Measurements from ENCODE around the gene KLHDC9. TPM values are rescaled to one million over a fixed set of nuclear protein-coding genes. Genes with fewer than 3 reads are reported as not detected.

Gene KLHDC9
- total and polyA plus RNA-seq, 2 of the 8 experiments (the other 6 are each of a cell fraction or from before 2014, with no cell fraction given) = 6.5 to 15.6 TPM

GRCh38 chr1:161138431-161138830 is 40.3 kb downstream of the KLHDC9 start:
- Histone ChIP-seq H4K91ac (replicated peaks; ENCODE audit: insufficient read length, low read length) (no peak overlapping the region), H3K9ac (replicated peaks in 1 of 4; ENCODE audit: extremely low read depth in 1 of 4, low read depth in 3 of 4, low read length in 3 of 4) (no peak overlapping the region), H2AK5ac (ENCODE audit: low read depth, low read length) (no peak overlapping the region), H4K5ac (ENCODE audit: insufficient read length, low read depth, low read length) (no peak overlapping the region), H3K79me1 (ENCODE audit: low read depth, low read length) (peaks cover 6% of the 10 kb centered on the region; the same call in 1 of the 2 replicates), H3K23me2 (ENCODE audit: low read depth, low read length) (peaks cover 2% of the 10 kb centered on the region), H2BK12ac (ENCODE audit: low read depth, low read length) (no peak overlapping the region), H4K8ac (ENCODE audit: extremely low read depth, insufficient read depth, low read length) (no peak overlapping the region), H3K79me2 (ENCODE audit: control insufficient read depth in 1 of 2, insufficient read depth in 2 of 2, low read length in 2 of 2) (peaks cover 0 to 10% of the 10 kb centered on the region in 2 experiments; a peak in 2 of 4 replicates), H3K56ac (replicated peaks; ENCODE audit: insufficient read length, low read depth, low read length) (no peak overlapping the region), H2BK20ac (ENCODE audit: low read length) (no peak overlapping the region), H2BK5ac (ENCODE audit: low read depth, low read length) (no peak overlapping the region), H3K4me1 (replicated peaks in 1 of 4; ENCODE audit: control insufficient read depth in 3 of 4, insufficient read depth in 4 of 4, low read length in 3 of 4) (no peaks in the 10 kb centered on the region), H4K20me1 (replicated peaks in 1 of 2; ENCODE audit: control insufficient read depth in 1 of 2, insufficient read depth in 2 of 2, low read length in 2 of 2) (peaks cover 0 to 1% of the 10 kb centered on the region in 2 experiments), H3K36me3 (ENCODE audit: control insufficient read depth in 2 of 4, insufficient read depth in 4 of 4, low read length in 3 of 4) (no peaks in the 10 kb centered on the region; a peak in 1 of 8 replicates), H2BK120ac (replicated peaks; ENCODE audit: low read depth, low read length) (no peak overlapping the region), H2BK15ac (ENCODE audit: low read length) (no peak overlapping the region), H3K9me3 (ENCODE audit: insufficient read depth in 2 of 2, low read depth in 1 of 2, low read length in 1 of 2) (no peaks in the 10 kb centered on the region), H3K4me2 (ENCODE audit: insufficient read depth in 1 of 2, low read depth in 2 of 2, low read length in 2 of 2) (no peak overlapping the region), H3K4ac (replicated peaks; ENCODE audit: insufficient read length, low read depth, low read length) (no peak overlapping the region), H3K27me3 (replicated peaks in 1 of 4; ENCODE audit: control insufficient read depth in 3 of 4, extremely low read depth in 1 of 4, insufficient read depth in 3 of 4, low read length in 3 of 4) (no peaks in the 10 kb centered on the region), H3K18ac (ENCODE audit: extremely low read depth, low read length) (no peak overlapping the region), H3K4me3 (ENCODE audit: extremely low read depth in 1 of 4, insufficient read depth in 2 of 4, low read depth in 3 of 4, low read length in 4 of 4) (no peak overlapping the region), H2AFZ (ENCODE audit: low read length) (no peak overlapping the region), H3K23ac (ENCODE audit: insufficient read length) (no peak overlapping the region), H3K27ac (ENCODE audit: low read depth, low read length) (no peak overlapping the region), H3K14ac (ENCODE audit: insufficient read length) (no peak overlapping the region)
- DNase-seq (ENCODE audit: low read depth in 1 of 2, low spot score in 2 of 2) (no peak), FAIRE-seq (no peak)
- 81% methylated on average over 1 of the region's 1 CpG; no CpG with 5 or more reads in 1 of the 2 experiments for WGBS, 2 experiments (ENCODE audit: extremely low coverage in 1 of 2, insufficient coverage in 1 of 2, insufficient read length in 1 of 2, insufficient replicate concordance in 2 of 2, low coverage in 1 of 2, low lambda C conversion rate in 2 of 2, missing lambda C conversion rate in 1 of 2)
- ChIA-PET POLR2A (ENCODE audit: partially characterized antibody) (interaction anchor here (0.7 to 9.6 kb wide), 4 partner anchors 11 to 62 kb away, joined by 3 to 130 read pairs (median 4); partner anchors contain the start of genes UFC1 and USP21), CTCF (ENCODE audit: partially characterized antibody) (interaction anchor here (0.6 to 7.3 kb wide), 20 partner anchors 8 to 520 kb away, joined by 3 to 58 read pairs (median 4); partner anchors contain the start of genes ADAMTS4, ARHGAP30, ITLN2 and KLHDC9)
- TF ChIP-seq SIRT6 (IDR thresholded peaks at IDR 0.05; ENCODE audit: low read length) (no peak), FOSL1 (IDR thresholded peaks at IDR 0.05; ENCODE audit: insufficient read depth, low read depth, low read length) (no peak)
